ENCODE measurements around the gene APOA4.
A peak's percentile ranks its signal among the peaks of the same experiment; 100 is the strongest.

APOA4 gene

DNA sequence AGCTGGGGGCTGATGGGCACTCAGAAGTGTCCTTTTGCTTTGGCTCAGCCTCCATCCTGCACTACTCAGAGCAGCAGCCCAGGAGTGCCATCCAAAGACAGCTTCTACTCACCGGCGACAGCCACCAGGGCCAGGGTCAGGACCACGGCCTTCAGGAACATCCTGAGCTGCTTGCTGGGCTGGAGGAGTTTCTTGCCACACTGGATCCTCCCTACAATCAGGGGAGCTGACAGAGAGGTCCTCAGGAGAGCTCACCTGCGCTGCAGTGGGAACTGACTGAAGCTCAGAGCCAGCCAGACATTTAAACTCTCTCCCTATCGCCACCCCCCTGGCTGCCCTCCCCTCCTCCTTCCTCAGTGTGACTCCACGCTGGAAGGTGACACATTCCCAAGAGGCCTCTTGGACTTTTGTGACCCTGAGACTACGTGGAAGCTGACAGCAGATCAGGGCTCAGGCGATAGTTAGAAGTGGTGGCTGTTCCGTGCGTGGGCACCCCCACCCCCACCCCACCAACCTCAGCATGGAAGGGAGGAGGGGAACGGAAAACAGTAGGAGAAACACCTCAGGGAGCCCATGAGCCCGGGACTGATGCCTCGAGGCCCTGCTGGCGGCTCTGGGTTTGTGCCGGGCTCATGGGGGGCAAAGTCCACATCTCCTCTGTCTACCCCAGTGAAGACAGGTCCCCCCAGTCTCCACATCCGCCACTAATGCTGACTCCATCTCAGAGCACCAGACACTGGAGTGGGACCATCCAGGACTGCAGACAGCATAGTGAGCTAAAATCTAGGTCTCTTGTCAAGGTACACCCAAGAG is at the start of gene APOA4:
Gene APOA4 (minus strand): TSS at position 274 of the 813 bp plus-strand sequence. CDS start 113 bp downstream, at position 161.
- DNase-seq, result no peak

DNA sequence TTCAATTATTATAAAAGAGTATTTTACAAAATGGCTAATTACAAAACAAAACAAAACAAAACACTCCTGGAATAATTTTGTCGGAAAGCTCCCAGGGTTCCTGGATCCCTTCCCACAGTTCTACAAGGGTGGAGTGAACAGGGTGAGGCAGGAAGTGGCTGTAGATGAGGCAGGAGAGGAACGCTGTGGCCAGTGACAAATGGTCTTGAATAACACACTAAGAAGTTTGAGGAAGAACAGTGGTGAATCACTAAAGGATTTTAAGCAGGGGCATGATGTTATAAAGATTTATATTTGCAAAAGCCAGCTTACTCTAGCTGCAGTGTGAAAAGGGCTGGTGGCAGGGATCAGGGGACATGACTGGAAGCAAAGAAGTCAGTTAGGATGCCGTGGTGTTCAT is 48.1 kb upstream of the APOA4 start:
- no peak for DNase-seq

DNA sequence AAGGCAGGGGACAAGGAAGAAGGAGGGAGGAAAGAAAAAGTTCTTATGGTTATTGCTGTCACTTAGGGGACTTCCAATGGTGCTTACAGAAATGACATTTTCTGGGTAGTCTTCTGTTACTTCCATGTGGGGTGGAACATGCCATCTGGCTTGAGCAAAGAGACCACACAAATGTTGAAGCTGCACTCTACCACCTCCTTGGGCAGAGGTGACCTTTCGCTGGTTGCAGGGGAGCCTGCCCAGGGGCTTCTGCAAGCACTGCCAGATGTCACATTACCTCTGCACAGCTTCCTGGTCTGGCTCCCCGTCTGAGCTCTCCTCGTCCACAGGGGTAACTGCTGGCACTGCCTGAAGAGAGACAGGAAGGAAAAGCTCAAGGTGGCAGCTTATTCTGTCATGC is 47.0 kb upstream of the APOA4 start:
- peak; percentile 96 for DNase-seq

DNA sequence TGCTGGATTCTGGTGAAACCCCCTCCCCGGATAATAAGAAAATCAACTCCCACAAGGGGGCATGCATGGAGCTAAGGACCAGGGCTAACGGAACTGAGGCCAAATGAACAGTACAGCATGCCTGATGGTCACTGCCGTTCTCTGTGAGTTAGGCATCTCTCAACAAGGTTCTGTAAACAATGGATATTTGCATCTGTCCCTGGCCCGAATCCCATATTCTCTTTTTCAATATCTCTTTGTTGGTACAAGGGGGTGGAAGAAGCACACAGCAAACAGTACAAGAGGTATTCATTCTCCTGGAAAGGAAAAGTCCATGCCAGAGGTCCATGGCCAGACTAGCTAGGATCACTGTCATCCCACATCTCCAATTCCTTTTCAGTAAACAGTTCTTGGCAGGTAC is 46.5 kb upstream of the APOA4 start:
- no peak for DNase-seq

DNA sequence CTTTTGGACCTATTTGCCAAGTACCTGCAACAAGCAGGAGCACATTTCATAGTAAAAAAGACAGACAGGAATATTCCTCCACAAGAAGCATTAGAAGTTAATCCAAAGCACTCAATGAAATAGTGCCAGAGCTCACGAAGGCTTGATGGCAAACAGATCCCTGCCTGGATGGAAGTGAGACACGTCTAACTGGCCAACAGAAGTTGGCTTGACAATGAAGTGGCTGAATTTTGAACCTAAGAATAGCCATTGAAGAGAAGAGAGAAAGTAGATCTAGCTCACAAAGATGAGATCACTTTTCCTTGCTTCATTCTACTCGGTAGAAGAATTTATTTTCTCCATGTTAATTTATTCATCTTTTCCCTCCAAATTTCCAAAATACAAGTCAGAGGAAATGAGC is 45.0 kb upstream of the APOA4 start:
- DNase-seq, result no peak

DNA sequence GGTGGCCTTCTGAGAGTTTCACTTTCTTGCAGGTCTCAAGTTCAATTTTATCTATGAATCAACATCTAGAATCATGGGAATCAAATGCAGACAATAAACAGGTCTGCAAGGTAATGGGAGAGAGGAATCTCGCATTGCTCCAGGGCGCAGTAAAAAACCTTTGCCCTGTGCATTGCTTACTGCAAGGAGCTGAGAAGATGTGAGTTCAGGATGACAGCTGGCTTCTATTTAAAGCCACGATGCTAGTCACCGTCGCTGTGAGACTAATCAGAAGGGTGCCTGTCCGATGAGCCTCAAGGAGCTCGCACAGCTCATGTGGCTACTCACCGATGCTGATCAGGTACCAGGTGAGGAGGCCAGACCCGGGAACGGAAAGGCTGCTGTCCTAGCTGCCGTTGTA is 44.5 kb upstream of the APOA4 start:
- no peak for DNase-seq

DNA sequence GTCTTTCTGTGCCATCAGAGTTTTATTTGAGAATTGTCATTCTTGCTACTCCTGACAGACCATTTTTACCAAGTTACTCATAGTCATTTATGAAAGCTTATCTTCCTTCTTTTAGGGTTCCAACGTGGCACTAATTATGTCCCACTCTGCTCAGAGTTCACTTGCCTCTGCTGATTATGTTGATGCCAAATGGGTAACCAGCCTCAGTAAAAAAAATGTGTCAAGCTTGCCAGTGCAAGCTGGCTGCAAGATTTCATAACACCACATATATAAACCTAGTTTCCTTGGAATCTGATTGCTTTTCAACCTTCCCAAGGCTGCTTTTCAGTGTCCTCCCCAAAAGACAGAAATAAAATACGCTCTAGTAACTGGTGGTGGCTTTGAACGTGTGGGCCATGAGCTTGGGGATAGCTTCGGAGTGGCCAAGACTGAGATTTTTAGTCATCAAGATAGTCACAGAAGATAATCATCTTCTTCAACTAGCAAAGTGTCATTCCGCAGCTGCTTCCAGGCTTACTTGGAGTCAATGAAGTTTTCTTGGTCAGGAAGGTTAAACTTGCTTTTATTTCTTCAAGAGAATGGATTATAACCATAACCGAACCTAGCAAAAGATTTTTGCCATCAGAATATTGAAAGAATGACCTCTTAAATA is 43.8 kb upstream of the APOA4 start:
- DNase-seq, result no peak

DNA sequence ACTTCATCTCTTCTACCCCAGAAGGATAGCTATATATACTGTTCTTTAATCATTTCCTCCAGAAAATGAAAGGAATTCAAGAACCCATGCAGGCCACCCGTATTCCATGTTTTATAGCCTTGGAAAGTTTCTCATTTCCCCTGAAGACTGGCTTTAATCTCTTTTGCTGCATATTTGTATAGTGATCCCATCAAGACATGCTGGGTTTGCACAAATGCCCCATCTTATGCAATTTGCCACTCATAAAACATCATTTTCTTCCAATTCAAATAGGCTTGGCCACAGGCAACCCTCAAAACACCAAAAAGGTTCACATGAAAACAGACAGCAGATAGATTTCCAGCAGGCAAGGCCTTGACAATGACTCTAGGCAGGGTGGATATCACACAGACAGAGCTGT is 42.6 kb upstream of the APOA4 start:
- DNase-seq, result no peak

DNA sequence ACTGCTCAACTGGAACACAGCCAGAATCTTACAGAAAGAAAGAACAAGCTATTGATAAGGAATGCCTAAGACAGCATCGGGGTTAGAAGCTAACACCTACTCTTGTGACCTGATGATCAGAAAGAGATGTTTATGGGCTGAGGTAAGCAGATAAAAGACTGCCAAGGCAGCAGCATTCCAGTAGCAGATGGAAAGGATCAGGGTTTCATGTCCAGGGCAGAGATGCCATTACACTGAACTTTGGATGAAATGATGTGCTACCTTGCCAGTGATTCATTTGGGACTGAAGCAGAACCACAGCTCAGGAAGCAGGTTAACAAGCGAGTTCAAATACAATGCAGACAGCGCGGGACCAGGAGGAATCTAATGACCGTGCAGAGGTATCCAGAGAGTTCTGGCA is 41.4 kb upstream of the APOA4 start:
- no peak for DNase-seq

DNA sequence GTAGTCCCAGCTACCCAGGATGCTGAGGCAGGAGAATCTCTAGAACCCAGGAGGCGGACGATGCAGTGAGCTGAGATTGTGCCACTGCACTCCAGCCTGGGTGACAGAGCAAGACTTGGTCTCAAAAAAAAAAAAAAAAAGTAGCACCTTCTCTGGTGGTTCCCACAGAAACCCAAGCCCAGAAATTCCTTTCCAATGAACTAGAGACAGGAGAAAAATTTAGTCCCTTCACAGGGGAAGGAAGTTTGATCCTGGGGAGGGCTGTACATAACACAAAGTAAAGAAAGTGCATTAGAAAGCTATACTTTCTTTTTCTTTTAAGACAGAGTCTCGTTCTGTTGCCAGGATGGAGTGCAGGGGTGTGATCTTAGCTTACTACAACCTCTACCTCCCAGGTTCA is 39.8 kb upstream of the APOA4 start:
- no peak for DNase-seq

DNA sequence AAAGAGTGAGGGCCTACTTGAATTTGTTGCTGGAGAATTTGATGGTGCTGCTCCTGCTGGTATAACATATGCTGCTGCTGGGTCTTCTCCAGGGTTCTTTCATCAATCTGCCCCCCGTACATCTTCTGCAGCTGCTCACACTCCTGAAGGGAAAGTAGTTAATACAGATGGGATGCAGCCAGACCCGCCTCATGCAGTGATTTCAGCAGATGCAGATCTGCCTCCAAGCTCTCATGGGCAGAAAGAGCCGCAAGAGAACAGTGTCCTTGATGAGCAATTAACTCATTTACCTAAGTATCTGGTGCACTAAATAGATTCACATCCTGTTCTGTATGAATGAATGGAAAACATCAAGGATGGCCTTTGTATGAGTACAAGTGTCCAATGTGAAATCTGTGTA is 39.1 kb upstream of the APOA4 start:
- DNase-seq, result no peak

DNA sequence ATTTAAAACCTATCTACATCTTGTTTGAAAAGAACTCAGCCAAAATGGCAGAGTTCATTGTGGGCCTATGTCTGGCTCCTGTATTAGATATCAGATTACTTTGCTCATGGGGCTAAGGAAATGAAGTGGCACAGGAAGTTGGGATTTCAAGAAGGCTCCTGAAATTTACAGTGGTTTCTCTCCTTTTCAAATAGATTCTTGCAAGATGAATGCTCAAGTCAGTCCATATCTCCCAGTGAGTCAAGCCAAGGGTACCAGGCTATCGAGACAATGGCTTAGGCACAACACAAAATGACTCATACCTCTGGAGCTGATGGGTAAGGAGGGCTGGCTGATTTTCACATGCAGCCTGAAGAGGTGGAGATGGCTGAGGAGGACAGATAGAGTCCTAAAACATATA is 38.4 kb upstream of the APOA4 start:
- no peak for DNase-seq

DNA sequence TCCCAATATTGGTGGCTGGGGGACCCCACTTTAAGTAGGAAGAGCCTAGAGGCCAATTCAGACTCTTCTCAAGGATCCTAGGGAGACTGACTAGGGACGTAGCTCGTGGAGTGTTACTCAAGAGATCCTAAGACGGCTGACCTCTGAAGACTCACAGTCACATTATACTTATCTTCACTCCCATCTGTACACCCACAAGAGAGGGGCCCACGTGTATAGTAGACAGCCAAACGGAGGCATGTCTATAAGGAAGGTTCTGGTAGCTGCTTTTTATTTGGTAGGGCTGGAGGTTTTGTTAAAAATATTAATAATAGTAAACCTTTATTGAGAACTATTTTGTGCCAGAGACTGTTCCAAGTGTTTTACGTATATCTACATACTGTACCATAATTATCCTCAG is 37.2 kb upstream of the APOA4 start:
- no peak for DNase-seq

DNA sequence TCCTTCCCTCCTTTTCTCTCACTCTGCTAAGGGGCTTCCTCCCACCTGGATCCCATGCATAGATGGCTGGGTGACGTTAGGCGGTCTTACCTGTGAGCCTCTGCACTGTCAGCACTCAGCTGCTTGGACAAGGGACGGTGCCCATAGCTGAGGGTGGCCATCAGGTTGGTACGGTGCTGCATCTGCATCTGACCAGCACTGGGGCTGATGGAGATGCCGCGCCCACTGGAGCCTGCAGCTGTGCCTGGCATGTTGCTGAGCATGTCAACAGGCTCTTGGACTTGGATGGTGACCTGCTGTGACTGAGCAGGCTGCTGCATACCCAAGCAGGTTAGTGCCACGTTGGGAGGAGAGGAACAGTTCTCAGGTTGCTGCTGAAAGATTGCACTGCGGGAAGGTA is 36.1 kb upstream of the APOA4 start:
- DNase-seq, result no peak

DNA sequence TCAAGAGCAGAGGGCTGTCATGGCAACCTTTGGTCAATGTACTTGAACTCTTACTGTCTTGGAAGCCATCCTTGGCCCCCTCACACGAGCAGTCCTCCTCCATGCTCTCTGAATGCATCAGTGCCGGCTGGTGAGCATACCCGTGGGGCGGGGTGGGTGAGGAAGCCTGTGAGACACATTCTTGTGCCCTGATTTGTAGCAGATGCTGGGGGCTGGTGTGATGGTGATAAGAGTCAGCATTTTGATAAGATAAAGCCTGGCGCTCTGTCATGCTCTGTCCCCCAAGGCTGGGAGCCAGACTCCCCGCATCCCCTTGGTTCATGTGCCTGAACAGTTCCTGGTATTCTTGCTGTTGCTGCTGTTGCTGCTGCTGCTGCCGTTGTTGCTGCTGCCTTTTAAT is 34.8 kb upstream of the APOA4 start:
- no peak for DNase-seq

DNA sequence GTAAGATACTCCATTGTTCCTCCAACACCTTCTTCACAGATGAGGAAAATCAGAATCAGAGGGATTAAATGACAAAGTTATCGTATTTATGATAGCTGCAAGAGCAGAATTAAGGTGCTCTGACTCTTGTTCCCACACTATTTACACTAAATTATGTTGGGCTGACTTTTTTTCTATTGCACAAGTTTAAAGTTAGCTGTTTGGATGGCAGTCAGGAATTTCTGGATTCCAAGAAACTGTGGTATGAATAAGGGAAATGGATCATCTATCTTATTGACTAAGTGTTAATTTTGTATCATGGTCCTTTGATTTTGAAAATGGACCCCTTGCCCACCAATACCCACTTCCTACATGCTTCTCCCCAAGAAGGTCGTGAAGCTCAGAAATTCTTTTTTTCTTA is 34.2 kb upstream of the APOA4 start:
- no peak for DNase-seq

DNA sequence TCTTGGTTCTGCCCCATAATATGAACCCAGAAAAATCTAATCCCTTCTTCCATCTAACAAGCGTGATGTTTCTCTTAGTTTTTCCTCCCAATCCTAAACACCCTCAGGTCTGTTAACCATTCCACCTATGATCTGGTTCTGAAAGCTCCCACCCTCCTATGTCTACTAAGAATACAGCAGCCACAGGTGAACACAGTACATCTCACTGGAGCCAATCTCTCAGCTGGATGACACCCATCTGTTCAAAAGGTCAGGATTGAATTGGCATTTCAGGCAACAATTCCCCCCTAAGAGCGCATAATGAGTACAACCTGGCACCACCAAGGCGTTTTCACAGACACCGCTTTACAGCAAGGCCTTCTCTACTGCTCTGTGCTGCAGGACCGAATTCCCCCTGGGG is 33.3 kb upstream of the APOA4 start:
- DNase-seq, result no peak

DNA sequence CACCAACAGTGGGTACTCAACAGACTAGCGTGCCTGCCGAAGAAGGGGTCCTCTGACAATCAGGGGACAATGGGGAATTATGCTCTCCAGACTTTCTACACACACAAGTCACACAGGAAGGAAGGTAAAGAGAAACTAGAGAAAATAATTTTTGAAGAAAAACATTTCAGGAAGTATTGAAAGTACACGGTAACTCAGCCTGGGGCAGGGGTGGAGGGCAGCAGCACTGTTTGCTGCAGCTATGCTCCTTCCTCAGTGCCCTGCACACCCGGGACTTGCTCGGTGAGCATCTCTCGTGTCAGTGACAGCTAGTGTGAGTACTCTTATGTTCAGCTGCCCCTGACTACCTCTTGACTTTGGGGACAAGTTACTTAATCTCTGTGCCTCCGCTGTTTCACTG is 32.3 kb upstream of the APOA4 start:
- DNase-seq, result no peak

DNA sequence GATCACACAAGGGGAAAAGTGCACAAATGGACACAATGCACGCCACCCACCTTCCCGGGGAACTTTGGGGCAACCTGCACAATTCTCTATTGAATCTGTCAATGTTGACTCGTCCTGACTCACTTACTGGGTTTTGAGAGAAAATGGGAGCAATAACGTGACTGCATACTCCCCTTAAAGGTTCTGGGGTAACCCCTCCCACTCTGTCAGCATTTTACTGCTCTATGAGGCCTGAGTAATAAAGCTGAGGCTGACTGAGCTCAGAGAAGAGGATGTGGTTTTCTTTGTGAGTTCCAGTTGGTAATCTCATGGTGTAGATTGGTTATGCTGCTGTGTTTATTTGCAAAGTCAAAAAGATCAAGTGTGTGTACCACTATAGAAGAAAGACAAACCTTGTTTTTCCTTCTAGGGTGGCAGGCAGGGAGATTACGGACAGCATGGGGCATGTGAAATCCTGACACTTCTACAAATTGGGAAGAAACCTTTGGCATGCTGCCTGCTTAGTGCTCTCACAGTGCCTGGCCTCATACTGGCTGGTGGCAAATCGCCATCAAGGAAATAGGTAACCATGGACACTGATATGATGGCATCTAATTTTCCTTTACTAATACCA is 30.5 kb upstream of the APOA4 start:
- DNase-seq, result peak; percentile 100

DNA sequence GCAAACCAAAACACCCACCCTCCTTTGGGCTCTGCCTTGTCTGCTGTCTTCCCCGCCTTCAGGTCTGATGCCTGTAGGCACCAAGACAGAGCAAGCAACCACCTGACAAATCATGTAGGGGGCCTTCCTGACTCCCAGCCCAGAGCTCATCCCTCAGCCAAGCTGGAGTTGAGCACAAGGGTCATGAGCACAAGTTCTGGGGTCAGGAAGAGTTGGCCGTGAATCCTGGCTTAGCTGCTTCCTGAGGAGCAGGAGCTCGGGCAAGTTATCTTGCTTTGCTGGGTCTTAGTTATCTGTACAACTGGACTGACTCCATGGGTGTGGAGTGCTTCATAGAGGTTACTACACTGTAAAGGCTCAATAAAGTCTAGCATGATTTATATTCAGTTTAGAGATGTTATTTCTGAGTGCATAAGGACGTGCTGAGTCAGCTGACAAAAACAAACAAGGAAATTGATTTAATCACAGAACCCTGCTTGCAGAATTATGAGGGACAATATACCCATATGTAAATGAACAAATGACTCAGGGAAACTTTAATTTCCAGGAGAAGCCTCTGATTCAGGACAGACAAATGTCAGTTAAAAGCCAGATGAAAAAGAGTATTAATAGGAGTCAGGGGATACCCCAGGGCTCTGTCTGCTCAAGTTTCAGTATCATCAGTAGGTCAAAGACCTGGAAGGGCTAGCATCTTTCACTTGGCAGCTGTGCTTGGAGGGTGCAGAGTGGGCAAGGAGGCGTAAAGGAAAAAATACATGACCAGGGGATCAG is 29.3 kb upstream of the APOA4 start:
- DNase-seq, result peak; percentile 78

DNA sequence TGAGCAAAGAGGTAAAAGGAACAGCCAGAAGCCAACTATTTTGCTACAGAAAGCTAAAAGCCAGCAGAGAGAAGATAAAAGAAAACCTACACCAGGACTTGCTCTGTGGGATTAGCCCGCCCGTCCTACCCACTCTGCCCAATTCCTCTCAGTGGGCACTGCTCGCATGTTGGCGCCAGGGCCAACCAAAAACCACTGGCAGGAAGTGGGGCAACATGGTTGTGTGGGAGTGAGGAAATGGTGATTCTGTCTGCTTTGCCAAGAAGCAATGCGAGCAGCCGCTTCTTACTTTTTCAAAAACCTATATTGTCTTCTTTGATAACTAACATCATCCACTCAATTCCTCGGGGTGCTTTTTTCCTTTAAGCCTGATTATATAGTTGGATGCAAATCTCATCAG is 28.5 kb upstream of the APOA4 start:
- DNase-seq, result peak; percentile 100

DNA sequence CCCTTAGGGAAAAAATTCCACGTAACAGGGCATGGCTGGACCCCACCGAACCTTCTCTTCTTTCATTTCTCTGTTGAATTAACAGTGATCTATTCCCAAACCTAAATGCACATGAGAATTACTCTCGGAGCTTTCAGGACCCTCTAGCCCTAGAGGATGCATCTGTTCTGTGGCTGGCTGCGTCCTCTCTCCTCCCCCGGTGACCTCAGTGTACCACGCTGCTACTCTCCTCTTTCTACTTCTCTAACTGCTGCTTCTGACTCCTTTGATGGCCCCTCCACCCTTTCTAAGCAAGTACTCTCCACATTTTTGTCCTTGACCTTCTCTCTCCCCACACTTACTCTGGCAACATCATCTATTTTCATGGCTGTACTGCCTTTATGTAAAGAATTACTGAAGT is 26.4 kb upstream of the APOA4 start:
- DNase-seq, result no peak

DNA sequence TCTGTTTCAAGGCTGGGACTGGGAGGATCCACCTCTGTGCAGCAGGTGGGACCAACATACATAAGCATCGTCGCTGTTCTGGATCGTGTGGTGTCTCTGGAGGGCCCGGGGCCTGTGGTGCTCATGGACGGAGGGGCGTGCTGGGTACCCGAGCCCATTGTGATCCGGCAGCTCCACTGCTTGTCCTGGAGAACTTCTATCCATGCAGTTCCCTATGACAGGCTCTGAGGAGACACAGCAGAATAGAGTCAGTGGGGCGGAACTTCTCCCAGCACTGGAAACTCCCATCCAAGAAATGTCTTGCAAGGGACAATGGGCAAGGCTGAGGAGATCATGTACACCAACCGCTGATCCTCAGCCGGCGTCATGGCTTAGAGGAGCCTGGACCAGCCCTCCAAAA is 26.0 kb upstream of the APOA4 start:
- no peak for DNase-seq

DNA sequence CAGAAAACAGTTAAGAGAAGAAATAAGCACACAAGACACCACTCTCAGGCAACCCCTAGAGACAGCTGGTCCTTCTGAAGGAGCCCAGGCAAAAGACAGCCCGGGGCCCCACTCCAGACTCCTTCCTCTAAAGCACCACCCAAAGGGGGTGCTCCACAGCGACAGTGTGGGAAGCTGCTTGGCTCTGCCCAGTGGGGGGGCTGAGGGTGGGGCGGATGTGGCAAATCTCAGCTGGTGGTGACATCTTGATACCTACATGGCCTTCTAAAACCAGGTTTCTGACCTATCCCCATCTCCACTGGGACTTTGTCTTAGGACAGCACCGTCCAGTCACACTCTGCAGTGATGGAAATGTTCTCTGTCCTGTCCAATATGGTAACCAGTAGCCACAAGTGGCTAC is 24.5 kb upstream of the APOA4 start:
- no peak for DNase-seq

Data from GF-D8 (cell line).